NT2/D1 (cell line): ENCODE data around the gene FER.

Experiments
- SUZ12 ChIP-seq: IDR thresholded peaks from 2 replicates; pipeline ENCODE4 v1.6.1; 2011; ENCODE audit not compliant: insufficient read length, insufficient read depth; ENCODE audit errors: extremely low read depth
- ZNF274 ChIP-seq: IDR thresholded peaks from 2 replicates; pipeline ENCODE4 v1.6.1; 2011; ENCODE audit warnings: mild to moderate bottlenecking, low read depth, low read length

DNA sequence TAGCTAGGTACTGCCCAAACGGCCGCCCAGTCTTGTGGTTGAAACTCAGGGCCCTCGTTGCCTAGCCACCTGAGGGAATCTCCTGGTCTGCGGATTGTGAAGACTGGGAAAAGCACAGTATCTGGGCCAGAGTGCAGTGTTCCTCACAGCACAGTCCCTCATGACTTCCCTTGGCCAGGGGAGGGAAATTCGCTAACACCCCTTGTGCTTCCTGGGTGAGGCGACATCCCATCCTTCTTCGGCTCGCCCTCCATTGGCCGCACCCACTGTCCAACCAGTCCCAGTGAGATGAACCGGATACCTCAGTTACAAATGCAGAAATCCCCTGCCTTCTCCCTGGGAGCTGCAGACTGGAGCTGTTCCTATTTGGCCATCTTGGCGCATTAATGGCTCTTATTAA lies 250.5 kb downstream of the FER start:
- no peak for TF ChIP-seq SUZ12
- no peak for TF ChIP-seq ZNF274
